ENCODE results near the gene ADCY3. TPM values are rescaled to one million over a fixed set of nuclear protein-coding genes. Genes with fewer than 3 reads are reported as not detected.
"Not testable (repeated sequence)": the region's sequence is repeated elsewhere in the genome, so short reads cannot be mapped to it uniquely, and the experiment has no call there.

The ADCY3 gene
- total RNA-seq, 2 experiments from 2014 or later, result 46.3 to 47.9 TPM

GRCh38 chr2:24814516-24814915 is 105.5 kb downstream of the ADCY3 start:
- no peak for TF ChIP-seq CTCF (IDR thresholded peaks at IDR 0.05)
- no peak for ATAC-seq
- H3K27ac Mint-ChIP-seq, result no peak overlapping the region
- peaks cover 55% of the 10 kb centered on the region for H3K36me3 Mint-ChIP-seq (ENCODE audit: low read depth)
- ChIA-PET POLR2A (interaction anchor here (1.1 to 1.2 kb wide), 2 partner anchors 11 to 16 kb away, joined by 3 to 4 read pairs; no protein-coding TSS in a partner anchor), CTCF (interaction anchor here (2.3 to 5.1 kb wide), 2 partner anchors 12 to 405 kb away, joined by 11 to 26 read pairs; no protein-coding TSS in a partner anchor)
- no peak for DNase-seq
- intact Hi-C loops (cut with micrococcal nuclease), result no loop called here
- no peaks in the 10 kb centered on the region for H3K27me3 Mint-ChIP-seq
- H3K9me3 Mint-ChIP-seq, result no peaks in the 10 kb centered on the region
- no peak overlapping the region for H3K4me3 Mint-ChIP-seq
- H3K4me1 Mint-ChIP-seq (ENCODE audit: low read depth), result no peaks in the 10 kb centered on the region

- peaks cover 2% of the 10 kb centered on the region for H3K4me1 Mint-ChIP-seq (ENCODE audit: low read depth)
- CTCF ChIA-PET, result interaction anchor here (0.9 to 5.1 kb wide), 3 partner anchors 13 to 21 kb away, joined by 3 to 26 read pairs (median 4); partner anchors contain the start of genes CENPO and PTRHD1
- POLR2A ChIA-PET, result interaction anchor here (1.1 kb wide), 1 partner anchor 12 kb away, joined by 4 read pairs; no protein-coding TSS in a partner anchor
Observed at GRCh38 chr2:24813691-24814137, 106.3 kb downstream of the ADCY3 start.

GRCh38 chr2:24809316-24810007 is 110.6 kb downstream of the ADCY3 start:
- Mint-ChIP-seq H3K27ac (no peak overlapping the region), H3K4me1 (ENCODE audit: low read depth) (peaks cover 11% of the 10 kb centered on the region), H3K27me3 (no peaks in the 10 kb centered on the region), H3K36me3 (ENCODE audit: low read depth) (peaks cover 52% of the 10 kb centered on the region), H3K9me3 (no peaks in the 10 kb centered on the region), H3K4me3 (no peak overlapping the region)
- ATAC-seq (no peak), DNase-seq (no peak)
- no peak for TF ChIP-seq CTCF (IDR thresholded peaks at IDR 0.05)
- CTCF ChIA-PET, result interaction anchor here (0.6 to 1.9 kb wide), 2 partner anchors 18 to 387 kb away, joined by 3 to 6 read pairs; no protein-coding TSS in a partner anchor
- POLR2A ChIA-PET, result no interaction called here
- intact Hi-C loops (cut with micrococcal nuclease), result no loop called here

More at GRCh38 chr2:24813691-24814137, 106.3 kb downstream of the ADCY3 start:
- no peak overlapping the region for H3K27ac Mint-ChIP-seq
- H3K4me3 Mint-ChIP-seq, result no peak overlapping the region
- H3K36me3 Mint-ChIP-seq (ENCODE audit: low read depth), result peaks cover 58% of the 10 kb centered on the region
- no peaks in the 10 kb centered on the region for H3K9me3 Mint-ChIP-seq
- intact Hi-C loops (cut with micrococcal nuclease), result no loop called here
- DNase-seq (no peak), ATAC-seq (no peak)
- TF ChIP-seq CTCF (IDR thresholded peaks at IDR 0.05), result no peak
- H3K27me3 Mint-ChIP-seq, result no peaks in the 10 kb centered on the region

- no peak for DNase-seq
- Mint-ChIP-seq H3K4me1 (ENCODE audit: low read depth) (peaks cover 14% of the 10 kb centered on the region), H3K27ac (no peak overlapping the region), H3K27me3 (no peaks in the 10 kb centered on the region), H3K9me3 (no peaks in the 10 kb centered on the region), H3K4me3 (no peak overlapping the region), H3K36me3 (ENCODE audit: low read depth) (peaks cover 53% of the 10 kb centered on the region)
- POLR2A ChIA-PET, result interaction anchor here (0.9 kb wide), 1 partner anchor 10 kb away, joined by 3 read pairs; no protein-coding TSS in a partner anchor
- intact Hi-C loops (cut with micrococcal nuclease), result no loop called here
- CTCF ChIA-PET, result no interaction called here
- no peak for TF ChIP-seq CTCF (IDR thresholded peaks at IDR 0.05)
- no peak for ATAC-seq
Observed at GRCh38 chr2:24806661-24807036, 113.4 kb downstream of the ADCY3 start.

- CTCF ChIA-PET; H3K4me3 Mint-ChIP-seq; intact Hi-C loops (cut with micrococcal nuclease); ATAC-seq; H3K9me3 Mint-ChIP-seq; POLR2A ChIA-PET; H3K27me3 Mint-ChIP-seq; DNase-seq; H3K27ac Mint-ChIP-seq: not testable (repeated sequence)
- H3K4me1 Mint-ChIP-seq (ENCODE audit: low read depth), result peaks cover 14% of the 10 kb centered on the region
- peaks cover 58% of the 10 kb centered on the region for H3K36me3 Mint-ChIP-seq (ENCODE audit: low read depth)
Observed at GRCh38 chr2:24805811-24806660, 114.0 kb downstream of the ADCY3 start.

GRCh38 chr2:24800487-24800886 is 119.5 kb downstream of the ADCY3 start:
- peaks cover 85% of the 10 kb centered on the region for H3K36me3 Mint-ChIP-seq (ENCODE audit: low read depth)
- H3K4me3 Mint-ChIP-seq; POLR2A ChIA-PET; H3K9me3 Mint-ChIP-seq; H3K27me3 Mint-ChIP-seq; DNase-seq; intact Hi-C loops (cut with micrococcal nuclease); H3K27ac Mint-ChIP-seq; ATAC-seq: not testable (repeated sequence)
- H3K4me1 Mint-ChIP-seq (ENCODE audit: low read depth), result peaks cover 20% of the 10 kb centered on the region
- CTCF ChIA-PET, result interaction anchor here (0.9 to 2.7 kb wide), 2 partner anchors 378 to 390 kb away, joined by 3 to 9 read pairs; no protein-coding TSS in a partner anchor
